Right lobe of liver (tissue), 4 donors: ENCODE measurements around the gene BTBD16.

Source experiments
- POLR2A ChIP-seq: fragments of 450-650 bp; IDR thresholded peaks from one replicate; pipeline ENCODE4 v1.6.1; 2017; ENCODE audit warnings: antibody characterized with exemption, mild to moderate bottlenecking
- TF ChIP-seq, protein P1 (sequence below), 4 donors: fragments of 200-600 bp in 3 of 4; fragments of 450-650 bp in 1 of 4; IDR thresholded peaks; one replicate each; pipeline versions ENCODE4 v1.5.1 to v1.8.0; 2016 to 2022; ENCODE audit warnings: antibody characterized with exemption in 4 of 4, mild to moderate bottlenecking in 2 of 4
- donor health status: DM: no; HTN: no; CAD: no.
- donor health status: DM: no; HTN: no; CAD: no.
- donor health status: DM: no; HTN: yes; CAD: no.

GRCh38 chr10:122221958-122222357, 49.1 kb upstream of the BTBD16 start:
- TF ChIP-seq, protein P1, sequence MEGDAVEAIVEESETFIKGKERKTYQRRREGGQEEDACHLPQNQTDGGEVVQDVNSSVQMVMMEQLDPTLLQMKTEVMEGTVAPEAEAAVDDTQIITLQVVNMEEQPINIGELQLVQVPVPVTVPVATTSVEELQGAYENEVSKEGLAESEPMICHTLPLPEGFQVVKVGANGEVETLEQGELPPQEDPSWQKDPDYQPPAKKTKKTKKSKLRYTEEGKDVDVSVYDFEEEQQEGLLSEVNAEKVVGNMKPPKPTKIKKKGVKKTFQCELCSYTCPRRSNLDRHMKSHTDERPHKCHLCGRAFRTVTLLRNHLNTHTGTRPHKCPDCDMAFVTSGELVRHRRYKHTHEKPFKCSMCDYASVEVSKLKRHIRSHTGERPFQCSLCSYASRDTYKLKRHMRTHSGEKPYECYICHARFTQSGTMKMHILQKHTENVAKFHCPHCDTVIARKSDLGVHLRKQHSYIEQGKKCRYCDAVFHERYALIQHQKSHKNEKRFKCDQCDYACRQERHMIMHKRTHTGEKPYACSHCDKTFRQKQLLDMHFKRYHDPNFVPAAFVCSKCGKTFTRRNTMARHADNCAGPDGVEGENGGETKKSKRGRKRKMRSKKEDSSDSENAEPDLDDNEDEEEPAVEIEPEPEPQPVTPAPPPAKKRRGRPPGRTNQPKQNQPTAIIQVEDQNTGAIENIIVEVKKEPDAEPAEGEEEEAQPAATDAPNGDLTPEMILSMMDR (IDR thresholded peaks at IDR 0.05): no peak
- TF ChIP-seq POLR2A: no peak
